Measurements from ENCODE around the gene ALPP.
"Not testable (repeated sequence)": the region's sequence is repeated elsewhere in the genome, so short reads cannot be mapped to it uniquely, and the experiment has no call there.

Gene ALPP

GRCh38 chr2:232393556-232393955, 15.0 kb downstream of the ALPP start:
- Histone ChIP-seq H3K36me3 (ENCODE audit: control insufficient read depth, insufficient read depth, low read length) (no peaks in the 10 kb centered on the region), H3K9me3 (ENCODE audit: control insufficient read depth, low read length) (no peaks in the 10 kb centered on the region), H3K27me3 (ENCODE audit: control insufficient read depth, insufficient read depth, low read length) (peaks cover 14% of the 10 kb centered on the region), H3K4me3 (ENCODE audit: low read length) (no peak overlapping the region), H3K9ac (ENCODE audit: low read length) (no peak overlapping the region), H3K4me1 (ENCODE audit: control insufficient read depth, insufficient read depth, low read length) (peaks cover 3% of the 10 kb centered on the region)

DNA sequence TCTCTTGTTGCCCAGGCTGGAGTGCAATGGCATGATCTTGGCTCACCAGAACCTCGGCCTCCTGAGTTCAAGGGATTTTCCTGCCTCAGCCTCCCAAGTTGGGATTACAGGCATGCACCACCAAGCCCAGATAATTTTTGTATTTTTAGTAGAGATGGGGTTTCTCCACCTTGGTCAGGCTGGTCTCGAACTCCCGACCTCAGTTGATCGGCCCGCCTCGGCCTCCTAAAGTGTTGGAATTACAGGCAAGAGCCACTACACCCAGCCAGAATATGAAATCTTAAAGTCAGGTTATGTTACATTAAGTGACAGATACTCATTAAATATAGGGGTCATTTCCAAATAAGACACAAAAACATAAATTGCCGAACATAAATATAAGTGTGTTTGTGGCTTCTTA, 15.9 kb downstream of the ALPP start:
- H3K9me3 ChIP-seq (ENCODE audit: control insufficient read depth, low read length); H3K36me3 ChIP-seq (ENCODE audit: control insufficient read depth, insufficient read depth, low read length); H3K27me3 ChIP-seq (ENCODE audit: control insufficient read depth, insufficient read depth, low read length); H3K9ac ChIP-seq (ENCODE audit: low read length); H3K4me3 ChIP-seq (ENCODE audit: low read length); H3K4me1 ChIP-seq (ENCODE audit: control insufficient read depth, insufficient read depth, low read length): not testable (repeated sequence)

- H3K27me3 ChIP-seq (ENCODE audit: control insufficient read depth, insufficient read depth, low read length) = no peaks in the 10 kb centered on the region
- no peaks in the 10 kb centered on the region for H3K36me3 ChIP-seq (ENCODE audit: control insufficient read depth, insufficient read depth, low read length)
- no peak overlapping the region for H3K9ac ChIP-seq (ENCODE audit: low read length)
- peaks cover 5% of the 10 kb centered on the region for H3K4me1 ChIP-seq (ENCODE audit: control insufficient read depth, insufficient read depth, low read length)
- no peak overlapping the region for H3K4me3 ChIP-seq (ENCODE audit: low read length)
- no peaks in the 10 kb centered on the region for H3K9me3 ChIP-seq (ENCODE audit: control insufficient read depth, low read length)
Observed at GRCh38 chr2:232395586-232395985, 17.0 kb downstream of the ALPP start.

GRCh38 chr2:232396683-232397082, 18.1 kb downstream of the ALPP start:
- no peak overlapping the region for H3K4me3 ChIP-seq (ENCODE audit: low read length)
- peaks cover 5% of the 10 kb centered on the region for H3K4me1 ChIP-seq (ENCODE audit: control insufficient read depth, insufficient read depth, low read length)
- no peaks in the 10 kb centered on the region for H3K9me3 ChIP-seq (ENCODE audit: control insufficient read depth, low read length)
- no peaks in the 10 kb centered on the region for H3K36me3 ChIP-seq (ENCODE audit: control insufficient read depth, insufficient read depth, low read length)
- no peaks in the 10 kb centered on the region for H3K27me3 ChIP-seq (ENCODE audit: control insufficient read depth, insufficient read depth, low read length)
- H3K9ac ChIP-seq (ENCODE audit: low read length) = no peak overlapping the region

- Histone ChIP-seq H3K4me3 (ENCODE audit: low read length) (no peak overlapping the region), H3K27me3 (ENCODE audit: control insufficient read depth, insufficient read depth, low read length) (no peaks in the 10 kb centered on the region), H3K9ac (ENCODE audit: low read length) (no peak overlapping the region), H3K4me1 (ENCODE audit: control insufficient read depth, insufficient read depth, low read length) (peaks cover 5% of the 10 kb centered on the region), H3K9me3 (ENCODE audit: control insufficient read depth, low read length) (no peaks in the 10 kb centered on the region), H3K36me3 (ENCODE audit: control insufficient read depth, insufficient read depth, low read length) (no peaks in the 10 kb centered on the region)
Observed at GRCh38 chr2:232398293-232399034, 19.9 kb downstream of the ALPP start.

DNA sequence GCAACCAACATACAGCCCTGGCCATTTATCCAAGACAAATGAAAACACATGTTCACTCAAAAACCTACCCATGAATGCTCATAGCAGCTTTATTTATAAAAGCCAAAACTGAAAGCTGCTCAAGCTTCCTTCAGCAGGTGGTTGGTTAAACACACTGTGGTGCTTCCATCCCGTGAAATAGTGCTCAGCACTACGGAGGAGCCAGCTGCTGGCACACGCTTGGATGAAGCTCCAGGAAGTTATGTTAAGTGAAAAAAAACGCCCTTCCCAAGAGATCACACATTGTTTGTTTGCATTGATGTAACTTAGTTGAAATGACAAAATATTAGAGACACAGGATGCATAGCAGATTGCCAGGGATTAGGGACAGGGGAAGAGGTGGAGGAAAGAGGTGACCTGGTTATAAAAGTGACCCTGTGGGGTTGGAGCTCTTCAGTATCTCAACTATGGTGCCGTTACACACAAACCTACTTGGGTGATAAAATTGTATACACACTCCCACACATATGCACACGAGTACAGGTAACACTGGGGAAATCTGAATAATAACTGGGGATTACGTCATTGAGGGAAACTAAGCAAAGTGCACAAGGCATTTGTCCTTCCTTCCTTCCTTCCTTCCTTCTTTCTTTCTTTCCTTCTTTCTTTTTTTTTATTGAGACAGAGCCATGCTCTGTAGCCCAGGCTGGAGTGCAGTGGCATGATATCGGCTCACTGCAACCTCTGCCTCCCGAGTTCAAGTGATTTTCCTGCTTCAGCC, 21.9 kb downstream of the ALPP start:
- Histone ChIP-seq H3K9ac (ENCODE audit: low read length) (no peak overlapping the region), H3K4me1 (ENCODE audit: control insufficient read depth, insufficient read depth, low read length) (peaks cover 5% of the 10 kb centered on the region), H3K36me3 (ENCODE audit: control insufficient read depth, insufficient read depth, low read length) (no peaks in the 10 kb centered on the region), H3K4me3 (ENCODE audit: low read length) (no peak overlapping the region), H3K9me3 (ENCODE audit: control insufficient read depth, low read length) (no peaks in the 10 kb centered on the region), H3K27me3 (ENCODE audit: control insufficient read depth, insufficient read depth, low read length) (no peaks in the 10 kb centered on the region)

GRCh38 chr2:232402518-232402917, 24.0 kb downstream of the ALPP start:
- H3K27me3 ChIP-seq (ENCODE audit: control insufficient read depth, insufficient read depth, low read length) = no peaks in the 10 kb centered on the region
- H3K9ac ChIP-seq (ENCODE audit: low read length) = no peak overlapping the region
- no peaks in the 10 kb centered on the region for H3K36me3 ChIP-seq (ENCODE audit: control insufficient read depth, insufficient read depth, low read length)
- peaks cover 5% of the 10 kb centered on the region for H3K4me1 ChIP-seq (ENCODE audit: control insufficient read depth, insufficient read depth, low read length)
- no peak overlapping the region for H3K4me3 ChIP-seq (ENCODE audit: low read length)
- no peaks in the 10 kb centered on the region for H3K9me3 ChIP-seq (ENCODE audit: control insufficient read depth, low read length)

DNA sequence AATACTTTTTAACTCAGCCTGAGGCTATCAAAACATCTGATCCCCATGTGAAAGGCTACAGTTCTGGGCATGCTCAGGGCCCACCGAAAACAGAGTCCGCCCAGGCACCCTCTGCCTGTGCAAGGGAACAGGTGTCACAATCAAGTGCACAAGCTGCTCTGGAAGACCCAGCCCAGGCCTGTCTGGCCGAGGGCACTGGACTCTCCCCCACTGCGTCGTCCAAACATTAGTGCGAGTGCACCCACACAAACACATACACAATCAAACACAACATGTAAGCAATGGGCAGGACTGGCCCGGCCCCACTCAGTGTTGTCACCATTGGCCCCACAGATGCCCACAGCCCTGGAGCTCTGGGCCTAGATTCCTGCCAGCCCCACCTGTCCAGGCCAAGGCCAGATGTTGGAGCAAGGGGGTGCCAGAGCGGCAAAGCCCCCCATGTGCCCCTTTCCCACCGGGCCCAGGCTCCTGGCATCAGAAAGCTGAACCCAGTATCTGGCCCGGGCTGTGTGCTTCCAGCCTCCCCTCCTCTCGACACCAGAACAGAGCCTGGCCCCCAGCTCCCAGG, 27.5 kb downstream of the ALPP start:
- H3K9ac ChIP-seq (ENCODE audit: low read length) = no peak overlapping the region
- peaks cover 5% of the 10 kb centered on the region for H3K4me1 ChIP-seq (ENCODE audit: control insufficient read depth, insufficient read depth, low read length)
- no peaks in the 10 kb centered on the region for H3K36me3 ChIP-seq (ENCODE audit: control insufficient read depth, insufficient read depth, low read length)
- H3K9me3 ChIP-seq (ENCODE audit: control insufficient read depth, low read length) = no peaks in the 10 kb centered on the region
- H3K4me3 ChIP-seq (ENCODE audit: low read length) = no peak overlapping the region
- no peaks in the 10 kb centered on the region for H3K27me3 ChIP-seq (ENCODE audit: control insufficient read depth, insufficient read depth, low read length)

DNA sequence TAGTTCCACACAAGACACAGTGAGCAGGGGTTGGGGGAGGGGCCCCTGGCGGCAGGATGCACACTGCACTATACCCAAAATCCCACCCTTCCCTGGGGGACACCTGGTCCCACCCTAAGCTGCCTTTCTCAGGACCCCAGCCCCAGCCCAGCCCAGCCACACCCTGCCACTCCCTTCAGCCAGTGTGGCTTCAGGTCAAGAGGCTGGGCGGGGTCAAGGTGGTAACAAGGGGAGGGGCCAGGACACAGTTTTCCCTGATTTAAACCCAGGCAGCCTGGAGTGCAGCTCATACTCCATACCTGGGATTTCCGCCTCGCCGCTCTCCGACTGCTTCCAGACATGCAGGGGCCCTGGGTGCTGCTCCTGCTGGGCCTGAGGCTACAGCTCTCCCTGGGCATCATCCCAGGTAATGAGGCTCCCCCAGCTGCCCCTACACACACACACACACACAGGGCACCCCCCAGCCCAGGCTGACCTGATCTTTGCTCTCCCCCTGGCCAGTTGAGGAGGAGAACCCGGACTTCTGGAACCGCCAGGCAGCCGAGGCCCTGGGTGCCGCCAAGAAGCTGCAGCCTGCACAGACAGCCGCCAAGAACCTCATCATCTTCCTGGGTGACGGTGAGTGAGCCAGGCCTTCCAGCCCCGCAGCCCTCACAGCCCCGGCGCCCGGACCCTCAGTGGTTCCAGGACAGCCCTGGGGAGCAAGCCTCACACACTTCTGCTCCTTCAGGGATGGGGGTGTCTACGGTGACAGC, 28.2 kb downstream of the ALPP start, which contains the start of gene ALPG:
ALPG (plus strand) TSS at position 289 of the 755 bp plus-strand sequence; CDS start at position 340, 51 bp downstream.
- no peaks in the 10 kb centered on the region for H3K9me3 ChIP-seq (ENCODE audit: control insufficient read depth, low read length)
- peaks cover 5% of the 10 kb centered on the region for H3K4me1 ChIP-seq (ENCODE audit: control insufficient read depth, insufficient read depth, low read length)
- no peak within 1 kb of the TSS for H3K9ac ChIP-seq (ENCODE audit: low read length)
- no peaks in the 10 kb centered on the region for H3K36me3 ChIP-seq (ENCODE audit: control insufficient read depth, insufficient read depth, low read length)
- H3K27me3 ChIP-seq (ENCODE audit: control insufficient read depth, insufficient read depth, low read length) = no peaks in the 10 kb centered on the region
- no peak within 1 kb of the TSS for H3K4me3 ChIP-seq (ENCODE audit: low read length)

DNA sequence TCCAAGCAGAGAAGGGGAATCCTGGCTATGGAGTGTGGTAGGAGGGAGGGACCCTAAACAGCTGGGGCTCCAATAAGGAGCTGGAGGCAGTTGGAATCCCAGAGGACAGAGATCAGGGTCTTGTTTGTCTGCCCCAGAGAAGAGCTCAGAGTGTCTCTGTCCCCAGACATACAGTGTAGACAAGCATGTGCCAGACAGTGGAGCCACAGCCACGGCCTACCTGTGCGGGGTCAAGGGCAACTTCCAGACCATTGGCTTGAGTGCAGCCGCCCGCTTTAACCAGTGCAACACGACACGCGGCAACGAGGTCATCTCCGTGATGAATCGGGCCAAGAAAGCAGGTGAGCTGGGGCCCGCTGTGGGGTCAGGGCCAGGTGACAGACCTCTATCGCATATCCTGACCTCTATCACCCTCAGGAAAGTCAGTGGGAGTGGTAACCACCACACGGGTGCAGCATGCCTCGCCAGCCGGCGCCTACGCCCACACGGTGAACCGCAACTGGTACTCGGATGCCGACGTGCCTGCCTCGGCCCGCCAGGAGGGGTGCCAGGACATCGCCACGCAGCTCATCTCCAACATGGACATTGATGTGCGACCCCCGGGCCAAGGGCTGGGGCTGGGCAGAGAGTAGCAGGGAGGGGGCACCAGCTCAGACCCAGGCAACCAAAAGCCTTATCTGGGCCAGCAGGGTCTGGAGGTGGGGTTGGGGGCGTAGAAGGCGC, 29.0 kb downstream of the ALPP start:
- H3K9me3 ChIP-seq (ENCODE audit: control insufficient read depth, low read length); H3K36me3 ChIP-seq (ENCODE audit: control insufficient read depth, insufficient read depth, low read length); H3K4me3 ChIP-seq (ENCODE audit: low read length); H3K9ac ChIP-seq (ENCODE audit: low read length); H3K4me1 ChIP-seq (ENCODE audit: control insufficient read depth, insufficient read depth, low read length); H3K27me3 ChIP-seq (ENCODE audit: control insufficient read depth, insufficient read depth, low read length): not testable (repeated sequence)

DNA sequence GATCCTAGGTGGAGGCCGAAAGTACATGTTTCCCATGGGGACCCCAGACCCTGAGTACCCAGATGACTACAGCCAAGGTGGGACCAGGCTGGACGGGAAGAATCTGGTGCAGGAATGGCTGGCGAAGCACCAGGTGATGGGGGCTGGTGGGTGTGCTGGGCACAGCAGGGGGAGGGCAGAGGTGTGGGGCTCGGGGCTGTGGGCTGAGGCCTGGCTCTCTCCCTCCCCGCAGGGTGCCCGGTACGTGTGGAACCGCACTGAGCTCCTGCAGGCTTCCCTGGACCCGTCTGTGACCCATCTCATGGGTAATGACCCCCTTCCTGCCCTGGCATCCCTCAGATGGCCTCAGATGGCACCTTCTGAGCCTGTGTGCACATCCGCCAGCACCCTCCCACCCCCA, 29.7 kb downstream of the ALPP start:
- H3K36me3 ChIP-seq (ENCODE audit: control insufficient read depth, insufficient read depth, low read length); H3K4me3 ChIP-seq (ENCODE audit: low read length); H3K9ac ChIP-seq (ENCODE audit: low read length); H3K4me1 ChIP-seq (ENCODE audit: control insufficient read depth, insufficient read depth, low read length); H3K27me3 ChIP-seq (ENCODE audit: control insufficient read depth, insufficient read depth, low read length); H3K9me3 ChIP-seq (ENCODE audit: control insufficient read depth, low read length): not testable (repeated sequence)
